HCT116 (cell line): ENCODE results near the gene THRB. TPM values are rescaled to one million over a fixed set of nuclear protein-coding genes. Genes with fewer than 3 reads are reported as not detected.

ENCODE experiments used
- ATAC-seq: fragments of 200-7000 bp; cut with Tn5 transposase; 2 replicates; pipeline ENCODE4 v1.9.1; 2020; ENCODE audit warnings: mild to moderate bottlenecking, moderate library complexity
- BruUV-seq: library from RNA; stranded (reverse); fragments of 400-500 nt; replicated peaks from 2 replicates; lab custom pipeline; 2021; lab: Mats Ljungman, UMichigan
- CTCF ChIA-PET: fragments of 300-600 bp; sonication (Branson Sonifier 250); formaldehyde crosslinking; loops from one replicate; lab custom pipeline; 2021; ENCODE audit warnings: antibody characterized with exemption; lab: Charles Lee
- POLR2A ChIA-PET: fragments of 300-600, 350-600 bp; sonication (Branson Sonifier 250); formaldehyde crosslinking; loops from one replicate; lab custom pipeline; 2021; ENCODE audit warnings: antibody characterized with exemption; lab: Charles Lee
- RAD21 ChIA-PET, 2 experiments: fragments of 300-600 bp; sonication (Branson Sonifier 250); formaldehyde crosslinking; loops; one replicate each; lab custom pipeline; 2023; ENCODE audit warnings: low total read pairs in 2 of 2; ENCODE audit not compliant: uncharacterized antibody in 2 of 2, unreplicated experiment in 2 of 2, low non-redundant PET in 1 of 2; lab: Charles Lee
- DNase-seq: peaks from one replicate; pipeline ENCODE4 v3.0.0-alpha.2; 2010; ENCODE audit warnings: low read depth, low spot score
- H2AFZ ChIP-seq: fragments of 200-600 bp; shearing (Covaris generic), sonication (generic); 2 replicates; pipeline ENCODE4 v1.6.1; 2017; ENCODE audit warnings: low read depth, mixed run types, mixed read lengths, antibody characterized with exemption, low read length; ENCODE audit not compliant: poor library complexity, severe bottlenecking
- H3K27ac ChIP-seq: 2 replicates; pipeline ENCODE4 v1.5.1; 2012; ENCODE audit warnings: low read depth, low read length
- H3K27me3 ChIP-seq: fragments of 200-600 bp; sonication (generic); 2 replicates; pipeline ENCODE4 v1.6.1; 2016; ENCODE audit warnings: mixed run types, low read length, mixed read lengths; ENCODE audit not compliant: insufficient read depth
- H3K36me3 ChIP-seq, 2 experiments: fragments of 200-500 bp in 1 of 2; fragments of 200-600 bp in 1 of 2; sonication (Bioruptor generic) in 1 of 2; sonication (generic) in 1 of 2; 2 replicates each; pipeline versions ENCODE4 v1.5.1 to v1.6.1; 2014 to 2016; ENCODE audit warnings: low read length in 2 of 2, inconsistent platforms in 1 of 2, mixed read lengths in 1 of 2, mixed run types in 1 of 2; ENCODE audit not compliant: insufficient read depth in 2 of 2, control insufficient read depth in 1 of 2
- H3K4me1 ChIP-seq, 2 experiments: fragments of 200-600 bp in 1 of 2; sonication (generic) in 1 of 2; 2 replicates each; pipeline versions ENCODE4 v1.5.1 to v1.6.1; 2012 to 2017; ENCODE audit warnings: low read length in 2 of 2, inconsistent platforms in 1 of 2, mild to moderate bottlenecking in 1 of 2, mixed read lengths in 1 of 2, mixed run types in 1 of 2, moderate library complexity in 1 of 2; ENCODE audit not compliant: insufficient read depth in 2 of 2, control insufficient read depth in 1 of 2
- H3K4me2 ChIP-seq: fragments of 200-600 bp; sonication (generic); 2 replicates; pipeline ENCODE4 v1.6.1; 2017; ENCODE audit warnings: mixed run types, low read length, mixed read lengths
- H3K4me3 ChIP-seq, 2 experiments: fragments of 200-600 bp in 1 of 2; sonication (generic) in 1 of 2; replicated peaks in 1 of 2; 2 replicates each; pipeline ENCODE4 v1.5.1; 2011 to 2016; ENCODE audit warnings: low read length in 2 of 2, control low read depth in 1 of 2, low read depth in 1 of 2, mild to moderate bottlenecking in 1 of 2, mixed read lengths in 1 of 2, mixed run types in 1 of 2
- H3K79me2 ChIP-seq: fragments of 200-600 bp; sonication (generic); 2 replicates; pipeline ENCODE4 v1.6.1; 2017; ENCODE audit warnings: mild to moderate bottlenecking, mixed run types, low read length, moderate library complexity, mixed read lengths; ENCODE audit not compliant: insufficient read depth
- H3K9ac ChIP-seq: fragments of 200-600 bp; sonication (generic); 2 replicates; pipeline ENCODE4 v1.6.1; 2016; ENCODE audit warnings: low read length, mixed read lengths
- H3K9me2 ChIP-seq: fragments of 200-600 bp; sonication (generic), shearing (Covaris generic); 2 replicates; pipeline ENCODE4 v1.6.1; 2017; ENCODE audit warnings: mixed run types, mild to moderate bottlenecking, moderate library complexity; ENCODE audit not compliant: insufficient read depth
- H3K9me3 ChIP-seq, 2 experiments: fragments of 200-500 bp in 1 of 2; fragments of 200-600 bp in 1 of 2; sonication (Bioruptor generic) in 1 of 2; sonication (generic) in 1 of 2; 2 replicates each; pipeline ENCODE4 v1.6.1; 2014 to 2017; ENCODE audit warnings: low read length in 2 of 2, mixed read lengths in 2 of 2, inconsistent platforms in 1 of 2, low read depth in 1 of 2, mild to moderate bottlenecking in 1 of 2, mixed run types in 1 of 2, moderate library complexity in 1 of 2; ENCODE audit not compliant: control insufficient read depth in 1 of 2, insufficient read depth in 1 of 2
- H4K20me1 ChIP-seq: fragments of 200-600 bp; sonication (generic), shearing (Covaris generic); 2 replicates; pipeline ENCODE4 v1.6.1; 2017; ENCODE audit warnings: mixed run types, mild to moderate bottlenecking, moderate library complexity; ENCODE audit not compliant: insufficient read depth
- CBX3 ChIP-seq: IDR thresholded peaks from 2 replicates; pipeline ENCODE4 v1.6.1; 2012; ENCODE audit warnings: low read depth
- CEBPB ChIP-seq: IDR thresholded peaks from 2 replicates; pipeline ENCODE4 v1.6.1; 2012; ENCODE audit warnings: low read depth
- EZH2 ChIP-seq: fragments of 200-600 bp; sonication (generic); IDR thresholded peaks from 2 replicates; pipeline ENCODE4 v1.6.1; 2017; ENCODE audit warnings: antibody characterized with exemption, mixed run types
- FOSL1 ChIP-seq: IDR thresholded peaks from 2 replicates; pipeline ENCODE4 v1.6.1; 2012; ENCODE audit warnings: low read depth
- JUND ChIP-seq: IDR thresholded peaks from 2 replicates; pipeline ENCODE4 v1.6.1; 2012
- POLR2A ChIP-seq: IDR thresholded peaks from 2 replicates; pipeline ENCODE4 v1.7.0; 2011; ENCODE audit warnings: borderline replicate concordance; ENCODE audit not compliant: insufficient read depth, insufficient read length; ENCODE audit errors: extremely low read depth
- POLR2AphosphoS5 ChIP-seq: IDR thresholded peaks from 2 replicates; pipeline ENCODE4 v1.6.1; 2011; ENCODE audit warnings: mild to moderate bottlenecking, low read depth, low read length, moderate library complexity
- RAD21 ChIP-seq: IDR thresholded peaks from 2 replicates; pipeline ENCODE4 v1.6.1; 2012; ENCODE audit warnings: low read depth, mild to moderate bottlenecking
- SRF ChIP-seq: IDR thresholded peaks from 2 replicates; pipeline ENCODE4 v1.6.1; 2012; ENCODE audit warnings: low read depth
- TCF7L2 ChIP-seq: IDR thresholded peaks from 2 replicates; pipeline ENCODE4 v1.7.0; 2011; ENCODE audit warnings: borderline replicate concordance, inconsistent platforms; ENCODE audit not compliant: insufficient read depth, insufficient read length; ENCODE audit errors: extremely low read depth
- ZFX ChIP-seq: fragments of 450-650 bp; IDR thresholded peaks from 2 replicates; pipeline ENCODE4 v1.6.1; 2017
- ZNF274 ChIP-seq: fragments of 200-500 bp; sonication (Bioruptor generic); IDR thresholded peaks from 2 replicates; pipeline ENCODE4 v1.6.1; 2014; ENCODE audit warnings: mild to moderate bottlenecking, low read depth, low read length, inconsistent platforms
- intact Hi-C: fragments of 100-400 bp; cut with micrococcal nuclease; formaldehyde crosslinking; loops from 2 replicates; pipeline ENCODE4 v1.10.0; 2022
- total RNA-seq: library from RNA; stranded (reverse); gene quantifications from one replicate; pipeline ENCODE4 v1.2.1, GENCODE V29; 2021; ENCODE audit not compliant: unreplicated experiment
- TF ChIP-seq, protein P1 (sequence below): IDR thresholded peaks from 2 replicates; pipeline ENCODE4 v1.6.1; 2012
- TF ChIP-seq, protein P2 (sequence below): IDR thresholded peaks from 2 replicates; pipeline ENCODE4 v1.6.1; 2012; ENCODE audit warnings: low read depth
- TF ChIP-seq, protein P3 (sequence below): IDR thresholded peaks from 2 replicates; pipeline ENCODE4 v1.6.1; 2012
- TF ChIP-seq, protein P4 (sequence below): IDR thresholded peaks from 2 replicates; pipeline ENCODE4 v1.6.1; 2011; ENCODE audit warnings: mild to moderate bottlenecking, low read length, moderate library complexity; ENCODE audit not compliant: insufficient replicate concordance; ENCODE audit errors: extremely low read depth

Gene THRB
- total RNA-seq, 1 experiment from 2014 or later = 2.5 TPM

DNA sequence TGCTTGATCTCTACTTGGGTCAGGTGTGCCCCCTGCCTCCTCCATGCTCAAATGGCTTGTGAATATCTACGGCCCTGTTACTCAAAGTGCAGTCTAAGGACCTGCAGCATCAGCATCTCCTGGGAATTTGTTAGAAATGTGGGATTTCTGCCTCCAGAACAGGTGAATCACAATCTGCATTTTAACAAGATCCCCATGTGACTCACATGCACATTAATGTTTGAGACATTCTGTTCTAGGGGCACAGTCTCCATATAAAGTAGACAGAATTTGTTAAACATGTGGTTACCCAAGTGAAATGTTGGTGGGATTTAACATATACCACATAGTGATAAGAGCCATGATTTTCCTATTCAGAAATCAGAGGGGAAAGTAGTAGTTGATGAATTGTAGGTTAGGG lies 293.3 kb downstream of the THRB start:
- no peaks in the 10 kb centered on the region for H3K27me3 ChIP-seq
- H3K9me3 ChIP-seq = no peaks in the 10 kb centered on the region
- ChIA-PET POLR2A (no interaction called here), RAD21 (no interaction called here), CTCF (no interaction called here)
- BruUV-seq = no TSS peak
- DNase-seq = no peak
- ATAC-seq = no peak
- TF ChIP-seq, protein P1, sequence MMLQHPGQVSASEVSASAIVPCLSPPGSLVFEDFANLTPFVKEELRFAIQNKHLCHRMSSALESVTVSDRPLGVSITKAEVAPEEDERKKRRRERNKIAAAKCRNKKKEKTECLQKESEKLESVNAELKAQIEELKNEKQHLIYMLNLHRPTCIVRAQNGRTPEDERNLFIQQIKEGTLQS = no peak
- TF ChIP-seq CBX3 (no peak), JUND (no peak), EZH2 (no peak), POLR2A (no peak), CEBPB (no peak), ZFX (no peak)
- TF ChIP-seq, protein P2, sequence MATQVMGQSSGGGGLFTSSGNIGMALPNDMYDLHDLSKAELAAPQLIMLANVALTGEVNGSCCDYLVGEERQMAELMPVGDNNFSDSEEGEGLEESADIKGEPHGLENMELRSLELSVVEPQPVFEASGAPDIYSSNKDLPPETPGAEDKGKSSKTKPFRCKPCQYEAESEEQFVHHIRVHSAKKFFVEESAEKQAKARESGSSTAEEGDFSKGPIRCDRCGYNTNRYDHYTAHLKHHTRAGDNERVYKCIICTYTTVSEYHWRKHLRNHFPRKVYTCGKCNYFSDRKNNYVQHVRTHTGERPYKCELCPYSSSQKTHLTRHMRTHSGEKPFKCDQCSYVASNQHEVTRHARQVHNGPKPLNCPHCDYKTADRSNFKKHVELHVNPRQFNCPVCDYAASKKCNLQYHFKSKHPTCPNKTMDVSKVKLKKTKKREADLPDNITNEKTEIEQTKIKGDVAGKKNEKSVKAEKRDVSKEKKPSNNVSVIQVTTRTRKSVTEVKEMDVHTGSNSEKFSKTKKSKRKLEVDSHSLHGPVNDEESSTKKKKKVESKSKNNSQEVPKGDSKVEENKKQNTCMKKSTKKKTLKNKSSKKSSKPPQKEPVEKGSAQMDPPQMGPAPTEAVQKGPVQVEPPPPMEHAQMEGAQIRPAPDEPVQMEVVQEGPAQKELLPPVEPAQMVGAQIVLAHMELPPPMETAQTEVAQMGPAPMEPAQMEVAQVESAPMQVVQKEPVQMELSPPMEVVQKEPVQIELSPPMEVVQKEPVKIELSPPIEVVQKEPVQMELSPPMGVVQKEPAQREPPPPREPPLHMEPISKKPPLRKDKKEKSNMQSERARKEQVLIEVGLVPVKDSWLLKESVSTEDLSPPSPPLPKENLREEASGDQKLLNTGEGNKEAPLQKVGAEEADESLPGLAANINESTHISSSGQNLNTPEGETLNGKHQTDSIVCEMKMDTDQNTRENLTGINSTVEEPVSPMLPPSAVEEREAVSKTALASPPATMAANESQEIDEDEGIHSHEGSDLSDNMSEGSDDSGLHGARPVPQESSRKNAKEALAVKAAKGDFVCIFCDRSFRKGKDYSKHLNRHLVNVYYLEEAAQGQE = no peak
- no peak overlapping the region for H3K27ac ChIP-seq
- H3K36me3 ChIP-seq = no peaks in the 10 kb centered on the region
- H3K9ac ChIP-seq = no peak overlapping the region
- H3K4me2 ChIP-seq = no peak overlapping the region
- H3K9me2 ChIP-seq = no peaks in the 10 kb centered on the region
- no peaks in the 10 kb centered on the region for H3K4me1 ChIP-seq
- no peaks in the 10 kb centered on the region for H3K79me2 ChIP-seq
- no peaks in the 10 kb centered on the region for H4K20me1 ChIP-seq
- H2AFZ ChIP-seq = no peak overlapping the region
- H3K4me3 ChIP-seq = no peak overlapping the region
- intact Hi-C loops = no loop called here

DNA sequence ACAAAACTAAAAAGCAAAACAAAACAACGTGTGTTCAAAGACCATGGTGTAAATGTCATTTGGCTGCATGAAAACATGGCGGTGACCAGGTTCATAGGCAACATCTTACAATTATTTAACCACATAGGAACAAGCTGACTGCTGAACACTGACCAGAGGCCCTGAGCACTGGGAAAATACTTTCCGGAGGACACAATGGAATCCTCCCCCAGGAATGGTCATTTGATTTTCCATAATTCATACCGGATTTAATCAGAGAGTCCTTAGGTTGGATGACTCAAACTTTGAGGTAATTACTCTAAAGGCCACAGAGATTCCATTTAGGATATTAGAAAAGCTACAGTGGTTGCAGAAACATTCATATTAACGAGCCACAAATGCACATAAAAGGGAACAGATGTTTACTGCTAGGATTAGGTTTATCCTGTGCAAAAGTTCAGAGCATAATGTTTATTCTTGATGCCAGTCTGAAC lies 294.8 kb downstream of the THRB start:
- no peak for TF ChIP-seq POLR2AphosphoS5
- TF ChIP-seq FOSL1 = no peak
- no peak for TF ChIP-seq RAD21
- no peak for TF ChIP-seq TCF7L2
- TF ChIP-seq SRF = no peak
- TF ChIP-seq, protein P3, sequence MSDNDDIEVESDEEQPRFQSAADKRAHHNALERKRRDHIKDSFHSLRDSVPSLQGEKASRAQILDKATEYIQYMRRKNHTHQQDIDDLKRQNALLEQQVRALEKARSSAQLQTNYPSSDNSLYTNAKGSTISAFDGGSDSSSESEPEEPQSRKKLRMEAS = no peak
- TF ChIP-seq ZNF274 = no peak
- no peak for TF ChIP-seq ZFX
- TF ChIP-seq, protein P4, sequence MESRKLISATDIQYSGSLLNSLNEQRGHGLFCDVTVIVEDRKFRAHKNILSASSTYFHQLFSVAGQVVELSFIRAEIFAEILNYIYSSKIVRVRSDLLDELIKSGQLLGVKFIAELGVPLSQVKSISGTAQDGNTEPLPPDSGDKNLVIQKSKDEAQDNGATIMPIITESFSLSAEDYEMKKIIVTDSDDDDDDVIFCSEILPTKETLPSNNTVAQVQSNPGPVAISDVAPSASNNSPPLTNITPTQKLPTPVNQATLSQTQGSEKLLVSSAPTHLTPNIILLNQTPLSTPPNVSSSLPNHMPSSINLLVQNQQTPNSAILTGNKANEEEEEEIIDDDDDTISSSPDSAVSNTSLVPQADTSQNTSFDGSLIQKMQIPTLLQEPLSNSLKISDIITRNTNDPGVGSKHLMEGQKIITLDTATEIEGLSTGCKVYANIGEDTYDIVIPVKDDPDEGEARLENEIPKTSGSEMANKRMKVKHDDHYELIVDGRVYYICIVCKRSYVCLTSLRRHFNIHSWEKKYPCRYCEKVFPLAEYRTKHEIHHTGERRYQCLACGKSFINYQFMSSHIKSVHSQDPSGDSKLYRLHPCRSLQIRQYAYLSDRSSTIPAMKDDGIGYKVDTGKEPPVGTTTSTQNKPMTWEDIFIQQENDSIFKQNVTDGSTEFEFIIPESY = no peak
- no peak for TF ChIP-seq JUND
- TF ChIP-seq CEBPB = no peak
- no peak for TF ChIP-seq CBX3
- no peak overlapping the region for H3K4me3 ChIP-seq
- ATAC-seq (no peak), DNase-seq (no peak)
- intact Hi-C loops = no loop called here
- H3K79me2 ChIP-seq = no peaks in the 10 kb centered on the region
- H3K4me2 ChIP-seq = no peak overlapping the region
- no peak overlapping the region for H2AFZ ChIP-seq
- no peaks in the 10 kb centered on the region for H4K20me1 ChIP-seq
- ChIA-PET POLR2A (no interaction called here), RAD21 (no interaction called here), CTCF (no interaction called here)
- H3K9me2 ChIP-seq = no peaks in the 10 kb centered on the region
- no peaks in the 10 kb centered on the region for H3K9me3 ChIP-seq
- no peaks in the 10 kb centered on the region for H3K4me1 ChIP-seq
- no TSS peak for BruUV-seq
- H3K27me3 ChIP-seq = no peaks in the 10 kb centered on the region
- H3K36me3 ChIP-seq = no peaks in the 10 kb centered on the region
- no peak overlapping the region for H3K9ac ChIP-seq
- H3K27ac ChIP-seq = no peak overlapping the region
